DND-41 (cell line): Measurements from ENCODE around the gene NEGR1.

Source experiments
- ATAC-seq: fragments of 200-7000 bp; cut with Tn5 transposase; 3 replicates; pipeline ENCODE4 v1.9.1; 2021; ENCODE audit warnings: low read depth; ENCODE audit not compliant: insufficient read depth
- DNase-seq: peaks from one replicate; pipeline ENCODE4 v3.0.0-alpha.2; 2020
- H2AFZ ChIP-seq: 2 replicates; pipeline ENCODE4 v1.6.0; 2012; ENCODE audit warnings: low read depth, low read length
- H3K27ac ChIP-seq: 2 replicates; pipeline ENCODE4 v1.5.1; 2012; ENCODE audit warnings: low read length, inconsistent platforms
- H3K27me3 ChIP-seq: fragments of 200-600 bp; sonication (generic); 2 replicates; pipeline ENCODE4 v1.6.0; 2012; ENCODE audit warnings: low read length, mild to moderate bottlenecking, inconsistent platforms; ENCODE audit not compliant: insufficient read depth, poor library complexity
- H3K36me3 ChIP-seq: 2 replicates; pipeline ENCODE4 v1.5.1; 2012; ENCODE audit warnings: low read length, inconsistent platforms; ENCODE audit not compliant: insufficient read depth
- H3K4me1 ChIP-seq: 2 replicates; pipeline ENCODE4 v1.5.1; 2012; ENCODE audit warnings: mild to moderate bottlenecking, low read length; ENCODE audit not compliant: insufficient read depth
- H3K4me2 ChIP-seq: 2 replicates; pipeline ENCODE4 v1.6.0; 2012; ENCODE audit warnings: mild to moderate bottlenecking, moderate library complexity, low read length, inconsistent platforms; ENCODE audit not compliant: insufficient read depth
- H3K4me3 ChIP-seq, 2 experiments: fragments of 200-600 bp in 1 of 2; shearing (Covaris generic) in 1 of 2; 2 replicates each; pipeline ENCODE4 v1.5.1; 2012 to 2016; ENCODE audit warnings: inconsistent platforms in 2 of 2, low read length in 2 of 2, mild to moderate bottlenecking in 2 of 2, low read depth in 1 of 2, moderate library complexity in 1 of 2
- H3K79me2 ChIP-seq: 2 replicates; pipeline ENCODE4 v1.6.0; 2012; ENCODE audit warnings: low read length, inconsistent platforms; ENCODE audit not compliant: insufficient read depth
- H3K9ac ChIP-seq: 2 replicates; pipeline ENCODE4 v1.6.0; 2012; ENCODE audit warnings: low read depth, mild to moderate bottlenecking, inconsistent platforms, low read length, moderate library complexity
- H3K9me3 ChIP-seq: 2 replicates; pipeline ENCODE4 v1.5.1; 2012; ENCODE audit warnings: low read length, moderate library complexity, mild to moderate bottlenecking, inconsistent platforms; ENCODE audit not compliant: insufficient read depth, severe bottlenecking
- H4K20me1 ChIP-seq: 2 replicates; pipeline ENCODE4 v1.6.0; 2012; ENCODE audit warnings: low read length; ENCODE audit not compliant: insufficient read depth
- EZH2 ChIP-seq: IDR thresholded peaks from 3 replicates; pipeline ENCODE4 v1.6.1; 2012; ENCODE audit warnings: borderline replicate concordance, low read depth, mild to moderate bottlenecking, moderate library complexity, low read length, inconsistent platforms; ENCODE audit not compliant: severe bottlenecking
- TF ChIP-seq, protein P1 (sequence below): IDR thresholded peaks from 2 replicates; pipeline ENCODE4 v1.5.1; 2012; ENCODE audit warnings: borderline replicate concordance, low read length, moderate library complexity, mild to moderate bottlenecking; ENCODE audit not compliant: poor library complexity, severe bottlenecking; ENCODE audit errors: extremely low read depth

NEGR1 gene

DNA sequence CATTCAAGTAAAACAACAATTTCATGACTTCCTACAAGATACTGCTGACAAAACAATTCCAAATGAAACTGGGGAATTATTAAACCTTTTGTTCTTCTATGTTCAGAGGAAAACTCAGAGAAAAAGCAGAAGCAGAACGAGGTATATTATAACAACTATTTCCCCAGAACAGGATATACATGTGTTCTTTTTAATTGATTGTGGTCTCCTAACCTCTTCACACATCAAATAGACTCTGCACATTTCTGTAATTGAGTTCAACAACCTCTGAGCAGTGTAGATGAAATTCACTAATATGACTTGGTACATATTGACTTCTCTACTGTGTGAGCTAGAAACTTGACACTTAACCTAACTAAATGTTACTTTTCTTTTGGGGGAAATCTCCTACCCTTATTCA, 584.2 kb downstream of the NEGR1 start:
- no peaks in the 10 kb centered on the region for H4K20me1 ChIP-seq
- no peak overlapping the region for H3K9ac ChIP-seq
- H3K4me2 ChIP-seq = no peak overlapping the region; the same call in 1 of the 2 replicates
- peaks cover 17% of the 10 kb centered on the region for H3K4me1 ChIP-seq
- no peaks in the 10 kb centered on the region for H3K36me3 ChIP-seq
- no peak overlapping the region for H3K27ac ChIP-seq
- TF ChIP-seq, protein P1, sequence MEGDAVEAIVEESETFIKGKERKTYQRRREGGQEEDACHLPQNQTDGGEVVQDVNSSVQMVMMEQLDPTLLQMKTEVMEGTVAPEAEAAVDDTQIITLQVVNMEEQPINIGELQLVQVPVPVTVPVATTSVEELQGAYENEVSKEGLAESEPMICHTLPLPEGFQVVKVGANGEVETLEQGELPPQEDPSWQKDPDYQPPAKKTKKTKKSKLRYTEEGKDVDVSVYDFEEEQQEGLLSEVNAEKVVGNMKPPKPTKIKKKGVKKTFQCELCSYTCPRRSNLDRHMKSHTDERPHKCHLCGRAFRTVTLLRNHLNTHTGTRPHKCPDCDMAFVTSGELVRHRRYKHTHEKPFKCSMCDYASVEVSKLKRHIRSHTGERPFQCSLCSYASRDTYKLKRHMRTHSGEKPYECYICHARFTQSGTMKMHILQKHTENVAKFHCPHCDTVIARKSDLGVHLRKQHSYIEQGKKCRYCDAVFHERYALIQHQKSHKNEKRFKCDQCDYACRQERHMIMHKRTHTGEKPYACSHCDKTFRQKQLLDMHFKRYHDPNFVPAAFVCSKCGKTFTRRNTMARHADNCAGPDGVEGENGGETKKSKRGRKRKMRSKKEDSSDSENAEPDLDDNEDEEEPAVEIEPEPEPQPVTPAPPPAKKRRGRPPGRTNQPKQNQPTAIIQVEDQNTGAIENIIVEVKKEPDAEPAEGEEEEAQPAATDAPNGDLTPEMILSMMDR = no peak
- TF ChIP-seq EZH2 = no peak
- no peak for DNase-seq
- peaks cover 7% of the 10 kb centered on the region for H3K9me3 ChIP-seq
- H3K4me3 ChIP-seq = no peak overlapping the region
- peak; percentile 99 for ATAC-seq
- no peaks in the 10 kb centered on the region for H3K79me2 ChIP-seq
- H2AFZ ChIP-seq = no peak overlapping the region
- no peaks in the 10 kb centered on the region for H3K27me3 ChIP-seq

DNA sequence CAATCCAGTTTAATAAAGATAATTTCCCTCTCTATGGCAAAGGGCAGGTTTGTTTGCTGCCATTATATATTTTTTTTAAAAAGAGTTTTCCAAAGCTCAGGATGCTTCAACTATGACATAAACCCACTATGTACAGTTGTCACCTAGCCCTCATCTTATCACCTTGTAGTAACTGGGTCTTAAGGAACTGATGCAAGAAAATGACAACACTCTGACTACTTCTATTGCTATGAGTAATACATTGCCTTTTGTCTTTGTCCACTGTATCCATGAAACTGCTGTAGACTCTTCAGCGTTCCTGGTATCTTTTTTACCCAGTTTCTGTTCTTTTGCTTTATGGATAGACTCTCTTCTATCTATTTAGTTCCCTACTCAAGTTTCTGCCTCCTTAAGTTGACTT, 586.5 kb downstream of the NEGR1 start:
- H4K20me1 ChIP-seq = no peaks in the 10 kb centered on the region
- no peak overlapping the region for H3K4me3 ChIP-seq
- H3K79me2 ChIP-seq = no peaks in the 10 kb centered on the region
- no peak overlapping the region for H3K9ac ChIP-seq
- H3K36me3 ChIP-seq = no peaks in the 10 kb centered on the region
- peaks cover 17% of the 10 kb centered on the region for H3K4me1 ChIP-seq
- TF ChIP-seq EZH2 = no peak
- TF ChIP-seq, protein P1 = no peak
- no peak for DNase-seq
- ATAC-seq = no peak
- H3K9me3 ChIP-seq = no peaks in the 10 kb centered on the region
- H3K4me2 ChIP-seq = no peak overlapping the region
- no peaks in the 10 kb centered on the region for H3K27me3 ChIP-seq
- H3K27ac ChIP-seq = no peak overlapping the region
- H2AFZ ChIP-seq = no peak overlapping the region

DNA sequence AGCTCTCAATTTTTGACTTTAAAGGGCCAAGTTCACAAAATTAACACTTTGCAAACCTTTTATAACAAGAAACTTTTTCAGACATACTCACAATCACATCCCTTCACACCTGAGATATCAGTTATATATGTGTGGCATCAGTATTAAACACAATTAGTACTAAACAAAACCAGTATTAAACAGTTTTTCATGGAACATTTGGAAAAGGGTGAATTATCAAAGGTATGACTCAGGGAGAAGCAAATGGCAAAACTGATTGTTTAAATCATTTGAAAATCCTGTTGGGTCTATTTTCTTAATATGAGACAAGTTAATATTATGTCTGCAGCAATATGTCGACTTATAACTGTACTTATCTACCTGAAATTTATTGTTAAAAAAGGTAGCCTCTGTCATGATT, 587.3 kb downstream of the NEGR1 start:
- Histone ChIP-seq H2AFZ (no peak overlapping the region), H3K9me3 (no peaks in the 10 kb centered on the region), H3K36me3 (no peaks in the 10 kb centered on the region), H3K4me1 (peaks cover 17% of the 10 kb centered on the region), H3K27ac (no peak overlapping the region), H3K9ac (no peak overlapping the region), H4K20me1 (no peaks in the 10 kb centered on the region), H3K27me3 (no peaks in the 10 kb centered on the region), H3K4me2 (no peak overlapping the region), H3K79me2 (no peaks in the 10 kb centered on the region), H3K4me3 (no peak overlapping the region)
- ATAC-seq = no peak
- no peak for DNase-seq
- TF ChIP-seq, protein P1 = no peak
- TF ChIP-seq EZH2 = no peak

DNA sequence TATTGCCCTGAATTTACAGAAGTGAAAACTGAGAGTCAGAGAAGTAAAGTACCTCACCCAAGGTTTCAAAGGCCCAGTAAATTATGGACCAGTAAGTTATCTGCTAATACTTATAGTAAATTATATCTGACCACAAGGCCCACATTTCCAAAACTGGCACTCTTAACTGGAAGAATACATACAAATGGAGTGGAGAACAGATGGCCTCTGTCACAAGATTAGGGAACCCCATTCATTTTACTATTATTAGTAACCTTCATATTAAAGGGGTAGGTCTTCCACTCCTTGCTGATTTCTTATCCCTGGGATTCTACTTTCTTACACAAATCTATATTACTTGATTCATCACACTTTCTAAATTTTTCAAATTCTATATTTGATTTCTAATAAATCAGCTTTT, 588.8 kb downstream of the NEGR1 start:
- TF ChIP-seq, protein P1 = no peak
- TF ChIP-seq EZH2 = no peak
- no peaks in the 10 kb centered on the region for H3K9me3 ChIP-seq

More for the DNA sequence above, 588.8 kb downstream of the NEGR1 start:
- H3K4me2 ChIP-seq = no peak overlapping the region
- DNase-seq (no peak), ATAC-seq (no peak)
- H3K4me3 ChIP-seq = no peak overlapping the region
- peaks cover 11% of the 10 kb centered on the region for H3K4me1 ChIP-seq
- H3K9ac ChIP-seq = no peak overlapping the region
- no peaks in the 10 kb centered on the region for H3K36me3 ChIP-seq
- H3K79me2 ChIP-seq = no peaks in the 10 kb centered on the region
- no peak overlapping the region for H2AFZ ChIP-seq
- no peak overlapping the region for H3K27ac ChIP-seq
- H4K20me1 ChIP-seq = no peaks in the 10 kb centered on the region
- H3K27me3 ChIP-seq = no peaks in the 10 kb centered on the region
